ENCODE data around the gene PCSK6.

PCSK6 gene

DNA sequence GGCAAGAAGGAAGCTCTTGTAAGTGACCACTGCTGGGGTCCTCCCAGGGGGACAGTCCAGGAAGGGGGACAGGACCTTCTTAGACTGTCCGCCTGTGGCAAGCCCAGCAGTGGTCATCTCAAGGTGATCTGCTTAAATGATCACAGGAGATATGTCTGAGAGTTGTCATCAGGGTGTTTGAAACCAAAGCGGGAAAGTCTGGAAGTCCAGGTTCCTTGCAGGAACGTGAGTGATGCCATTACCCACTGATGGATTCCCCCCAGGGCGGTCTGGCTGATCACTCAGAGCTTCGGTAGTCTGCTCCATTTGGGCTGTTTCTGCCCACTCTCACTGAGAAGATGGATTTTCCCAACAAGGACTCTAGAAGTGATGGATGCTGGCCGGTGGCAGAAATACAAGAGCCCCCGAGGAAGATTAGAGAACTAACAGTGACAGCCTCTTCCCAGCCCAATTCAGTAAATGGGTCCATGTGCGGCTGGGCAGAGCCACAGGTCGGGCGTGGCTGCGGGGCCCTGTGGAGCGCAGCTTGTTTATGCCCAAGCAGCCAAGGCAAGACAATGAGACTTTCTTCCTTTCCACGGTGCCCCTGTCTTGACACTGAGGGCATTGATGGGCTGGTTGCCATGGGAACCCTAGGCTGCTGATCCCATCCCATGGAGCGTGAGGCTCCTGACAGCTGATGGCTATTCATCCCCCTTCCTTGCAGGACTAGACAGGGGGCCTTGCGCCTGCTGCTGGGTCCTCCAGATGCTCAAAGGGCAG lies 9.5 kb downstream of the PCSK6 start:
- CTCF ChIA-PET: no interaction called here
- POLR2A ChIA-PET: no interaction called here
- DNase-seq (ENCODE audit: extremely low spot score): no peak
- no peak for TF ChIP-seq SP1 (IDR thresholded peaks at IDR 0.05)
- no peak for TF ChIP-seq BHLHE40 (IDR thresholded peaks at IDR 0.05; ENCODE audit: borderline replicate concordance)
- TF ChIP-seq SUZ12 (IDR thresholded peaks at IDR 0.05): no peak
- TF ChIP-seq ZNF384 (IDR thresholded peaks at IDR 0.05): no peak
- TF ChIP-seq ELF4 (IDR thresholded peaks at IDR 0.05): no peak
- TF ChIP-seq FOXK2 (IDR thresholded peaks at IDR 0.05): no peak
- no peak for TF ChIP-seq NFRKB (IDR thresholded peaks at IDR 0.05)
- no peak for TF ChIP-seq HDGF (IDR thresholded peaks at IDR 0.05; ENCODE audit: borderline replicate concordance)
- TF ChIP-seq LEF1 (IDR thresholded peaks at IDR 0.05; ENCODE audit: borderline replicate concordance): no peak
- TF ChIP-seq FOXM1 (IDR thresholded peaks at IDR 0.05; ENCODE audit: borderline replicate concordance): no peak

GRCh38 chr15:101479342-101479845 lies 10.1 kb downstream of the PCSK6 start:
- no peak for DNase-seq (ENCODE audit: extremely low spot score)
- TF ChIP-seq FOXA1 (IDR thresholded peaks at IDR 0.05): no peak
- TF ChIP-seq FOXK2 (IDR thresholded peaks at IDR 0.05): no peak
- no peak for TF ChIP-seq SP1 (IDR thresholded peaks at IDR 0.05)
- no peak for TF ChIP-seq ARNT (IDR thresholded peaks at IDR 0.05)
- no peak for TF ChIP-seq BHLHE40 (IDR thresholded peaks at IDR 0.05; ENCODE audit: borderline replicate concordance)
- no peak for TF ChIP-seq ELF4 (IDR thresholded peaks at IDR 0.05)
- no peak for TF ChIP-seq FOXM1 (IDR thresholded peaks at IDR 0.05; ENCODE audit: borderline replicate concordance)
- no peak for TF ChIP-seq HDGF (IDR thresholded peaks at IDR 0.05; ENCODE audit: borderline replicate concordance)
- no peak for TF ChIP-seq LEF1 (IDR thresholded peaks at IDR 0.05; ENCODE audit: borderline replicate concordance)
- no peak for TF ChIP-seq SUZ12 (IDR thresholded peaks at IDR 0.05)
- TF ChIP-seq NFRKB (IDR thresholded peaks at IDR 0.05): no peak
- TF ChIP-seq, protein P1, sequence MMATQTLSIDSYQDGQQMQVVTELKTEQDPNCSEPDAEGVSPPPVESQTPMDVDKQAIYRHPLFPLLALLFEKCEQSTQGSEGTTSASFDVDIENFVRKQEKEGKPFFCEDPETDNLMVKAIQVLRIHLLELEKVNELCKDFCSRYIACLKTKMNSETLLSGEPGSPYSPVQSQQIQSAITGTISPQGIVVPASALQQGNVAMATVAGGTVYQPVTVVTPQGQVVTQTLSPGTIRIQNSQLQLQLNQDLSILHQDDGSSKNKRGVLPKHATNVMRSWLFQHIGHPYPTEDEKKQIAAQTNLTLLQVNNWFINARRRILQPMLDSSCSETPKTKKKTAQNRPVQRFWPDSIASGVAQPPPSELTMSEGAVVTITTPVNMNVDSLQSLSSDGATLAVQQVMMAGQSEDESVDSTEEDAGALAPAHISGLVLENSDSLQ (IDR thresholded peaks at IDR 0.05): no peak
- TF ChIP-seq CTBP1 (IDR thresholded peaks at IDR 0.05; ENCODE audit: borderline replicate concordance): no peak
- ChIA-PET CTCF (interaction anchor here (0.6 kb wide), 1 partner anchor 45 kb away, joined by 3 read pairs; no protein-coding TSS in a partner anchor), POLR2A (no interaction called here)

DNA sequence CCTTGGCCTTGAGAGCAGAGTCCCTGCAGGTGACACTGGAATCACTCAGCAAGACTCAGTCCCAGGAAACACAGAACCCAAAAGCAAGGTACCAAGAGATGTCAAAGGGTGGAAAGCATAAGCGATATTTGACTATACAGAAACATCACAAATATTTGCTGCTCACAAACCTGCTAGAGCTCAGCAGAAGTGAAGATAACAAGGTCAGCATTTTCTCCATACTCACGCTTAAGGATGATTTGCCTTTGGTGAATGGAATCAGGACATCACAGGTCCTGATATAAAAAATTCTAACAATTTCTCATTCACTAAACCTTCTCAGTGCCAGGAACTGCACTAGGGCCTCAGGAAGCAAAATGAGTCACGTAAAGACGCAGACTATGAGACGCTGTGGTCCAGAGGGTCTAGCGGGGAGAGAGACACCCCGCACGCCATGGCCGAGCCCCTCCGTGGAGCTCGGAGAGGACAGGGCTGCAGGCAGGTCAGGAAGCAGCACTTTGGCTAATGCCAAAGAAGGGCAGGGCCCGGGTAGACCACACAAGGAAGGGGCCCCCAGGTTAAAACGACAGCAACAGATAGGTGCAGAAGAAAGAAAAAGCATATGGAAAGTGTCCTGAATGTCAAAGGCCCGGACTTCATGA lies 10.7 kb downstream of the PCSK6 start:
- ChIA-PET CTCF (interaction anchor here (0.6 kb wide), 1 partner anchor 44 kb away, joined by 3 read pairs; no protein-coding TSS in a partner anchor), POLR2A (no interaction called here)
- DNase-seq (ENCODE audit: extremely low spot score): no peak
- TF ChIP-seq NFRKB (IDR thresholded peaks at IDR 0.05) (no peak), ELF4 (IDR thresholded peaks at IDR 0.05) (no peak), L3MBTL2 (conservative IDR thresholded peaks at IDR 0.05) (no peak), FOXA1 (IDR thresholded peaks at IDR 0.05) (no peak), SUZ12 (IDR thresholded peaks at IDR 0.05) (no peak), FOXM1 (IDR thresholded peaks at IDR 0.05; ENCODE audit: borderline replicate concordance) (no peak), CTBP1 (IDR thresholded peaks at IDR 0.05; ENCODE audit: borderline replicate concordance) (no peak), LEF1 (IDR thresholded peaks at IDR 0.05; ENCODE audit: borderline replicate concordance) (no peak), HDGF (IDR thresholded peaks at IDR 0.05; ENCODE audit: borderline replicate concordance) (no peak), ZNF384 (IDR thresholded peaks at IDR 0.05) (no peak), TARDBP (IDR thresholded peaks at IDR 0.05) (no peak), FOXK2 (IDR thresholded peaks at IDR 0.05) (no peak), ARNT (IDR thresholded peaks at IDR 0.05) (no peak), BHLHE40 (IDR thresholded peaks at IDR 0.05; ENCODE audit: borderline replicate concordance) (no peak), SP1 (IDR thresholded peaks at IDR 0.05) (no peak)
- TF ChIP-seq, protein P1 (IDR thresholded peaks at IDR 0.05): no peak

DNA sequence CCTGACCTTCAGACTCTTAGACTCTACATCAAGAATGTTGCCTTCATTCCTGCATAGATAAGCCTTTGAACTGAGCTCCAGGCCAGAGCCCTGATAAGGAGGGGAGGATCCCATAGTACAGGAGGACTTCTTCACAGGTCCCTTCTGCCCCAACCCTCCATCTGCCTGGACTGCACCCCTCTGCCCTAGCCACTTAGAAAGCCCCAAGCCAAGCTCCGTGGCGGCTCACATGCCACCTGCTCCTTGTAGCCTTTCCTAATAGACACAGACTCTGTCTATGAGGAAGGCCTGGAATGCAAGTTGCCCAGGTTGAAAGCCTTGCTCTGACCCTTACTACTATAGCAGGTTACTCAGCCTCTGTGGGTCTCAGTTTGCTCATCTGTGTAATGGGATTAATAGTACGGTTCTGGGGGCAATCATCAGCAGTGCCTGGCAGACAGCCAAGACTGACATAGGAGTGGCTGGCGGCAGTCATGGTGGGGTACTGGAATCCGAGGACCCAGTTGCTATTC lies 11.6 kb downstream of the PCSK6 start:
- CTCF ChIA-PET: no interaction called here
- DNase-seq (ENCODE audit: extremely low spot score): no peak
- TF ChIP-seq FOXA1 (IDR thresholded peaks at IDR 0.05): no peak
- no peak for TF ChIP-seq LEF1 (IDR thresholded peaks at IDR 0.05; ENCODE audit: borderline replicate concordance)
- no peak for TF ChIP-seq NFRKB (IDR thresholded peaks at IDR 0.05)
- TF ChIP-seq CTBP1 (IDR thresholded peaks at IDR 0.05; ENCODE audit: borderline replicate concordance): no peak
- no peak for TF ChIP-seq BHLHE40 (IDR thresholded peaks at IDR 0.05; ENCODE audit: borderline replicate concordance)
- TF ChIP-seq L3MBTL2 (conservative IDR thresholded peaks at IDR 0.05): no peak
- TF ChIP-seq SUZ12 (IDR thresholded peaks at IDR 0.05): no peak
- no peak for TF ChIP-seq ARNT (IDR thresholded peaks at IDR 0.05)
- TF ChIP-seq, protein P1 (IDR thresholded peaks at IDR 0.05): no peak
- TF ChIP-seq SP1 (IDR thresholded peaks at IDR 0.05): no peak
- TF ChIP-seq FOXM1 (IDR thresholded peaks at IDR 0.05; ENCODE audit: borderline replicate concordance): no peak
- TF ChIP-seq FOXK2 (IDR thresholded peaks at IDR 0.05): no peak
- TF ChIP-seq HDGF (IDR thresholded peaks at IDR 0.05; ENCODE audit: borderline replicate concordance): no peak
- no peak for TF ChIP-seq ZNF384 (IDR thresholded peaks at IDR 0.05)
- TF ChIP-seq ELF4 (IDR thresholded peaks at IDR 0.05): no peak
- TF ChIP-seq TARDBP (IDR thresholded peaks at IDR 0.05): no peak
- POLR2A ChIA-PET: no interaction called here

- DNase-seq (ENCODE audit: extremely low spot score): no peak
- ChIA-PET CTCF (no interaction called here), POLR2A (no interaction called here)
- TF ChIP-seq LEF1 (IDR thresholded peaks at IDR 0.05; ENCODE audit: borderline replicate concordance) (no peak), SUZ12 (IDR thresholded peaks at IDR 0.05) (no peak)
These were observed 12.8 kb downstream of the PCSK6 start for GRCh38 chr15:101476756-101477155.
